ENCODE data around the gene TMEM52. TPM values are rescaled to one million over a fixed set of nuclear protein-coding genes. Genes with fewer than 3 reads are reported as not detected.

Gene TMEM52
- total RNA-seq, 1 donor from 2014 or later: not detected

GRCh38 chr1:1942753-1943656, 23.9 kb upstream of the TMEM52 start:
- no peak for TF ChIP-seq CTCF (IDR thresholded peaks at IDR 0.05)
- Mint-ChIP-seq H3K4me3 (ENCODE audit: unreplicated experiment) (no peak overlapping the region), H3K9me3 (ENCODE audit: unreplicated experiment) (no peaks in the 10 kb centered on the region), H3K4me1 (ENCODE audit: unreplicated experiment) (peaks cover 2% of the 10 kb centered on the region), H3K27ac (ENCODE audit: unreplicated experiment) (no peak overlapping the region), H3K27me3 (ENCODE audit: unreplicated experiment) (peaks cover 9% of the 10 kb centered on the region), H3K36me3 (ENCODE audit: unreplicated experiment) (no peaks in the 10 kb centered on the region)
- no peak for DNase-seq (ENCODE audit: extremely low spot score, unreplicated experiment)

- H3K36me3 Mint-ChIP-seq (ENCODE audit: unreplicated experiment): no peaks in the 10 kb centered on the region
- H3K4me1 Mint-ChIP-seq (ENCODE audit: unreplicated experiment): peaks cover 2% of the 10 kb centered on the region
- H3K27ac Mint-ChIP-seq (ENCODE audit: unreplicated experiment): no peak overlapping the region
- H3K27me3 Mint-ChIP-seq (ENCODE audit: unreplicated experiment): peaks cover 9% of the 10 kb centered on the region
- TF ChIP-seq CTCF (IDR thresholded peaks at IDR 0.05): no peak
- DNase-seq (ENCODE audit: extremely low spot score, unreplicated experiment): no peak
- no peaks in the 10 kb centered on the region for H3K9me3 Mint-ChIP-seq (ENCODE audit: unreplicated experiment)
- H3K4me3 Mint-ChIP-seq (ENCODE audit: unreplicated experiment): no peak overlapping the region
Observed at GRCh38 chr1:1941868-1942752, 23.0 kb upstream of the TMEM52 start.

- DNase-seq (ENCODE audit: extremely low spot score, unreplicated experiment): no peak
- Mint-ChIP-seq H3K9me3 (ENCODE audit: unreplicated experiment) (no peaks in the 10 kb centered on the region), H3K4me1 (ENCODE audit: unreplicated experiment) (peaks cover 2% of the 10 kb centered on the region), H3K36me3 (ENCODE audit: unreplicated experiment) (no peaks in the 10 kb centered on the region), H3K27ac (ENCODE audit: unreplicated experiment) (no peak overlapping the region), H3K27me3 (ENCODE audit: unreplicated experiment) (peaks cover 9% of the 10 kb centered on the region), H3K4me3 (ENCODE audit: unreplicated experiment) (no peak overlapping the region)
- TF ChIP-seq CTCF (IDR thresholded peaks at IDR 0.05): no peak
Observed at GRCh38 chr1:1941211-1941841, 22.2 kb upstream of the TMEM52 start.

GRCh38 chr1:1940123-1940425, 21.0 kb upstream of the TMEM52 start:
- no peak for DNase-seq (ENCODE audit: extremely low spot score, unreplicated experiment)
- no peak for TF ChIP-seq CTCF (IDR thresholded peaks at IDR 0.05)
- Mint-ChIP-seq H3K9me3 (ENCODE audit: unreplicated experiment) (no peaks in the 10 kb centered on the region), H3K36me3 (ENCODE audit: unreplicated experiment) (no peaks in the 10 kb centered on the region), H3K27me3 (ENCODE audit: unreplicated experiment) (peaks cover 11% of the 10 kb centered on the region), H3K4me1 (ENCODE audit: unreplicated experiment) (peaks cover 2% of the 10 kb centered on the region), H3K4me3 (ENCODE audit: unreplicated experiment) (no peak overlapping the region), H3K27ac (ENCODE audit: unreplicated experiment) (no peak overlapping the region)

Measured in osteocyte (in vitro differentiated cells).